ENCODE data around the gene EFNA1. TPM values are rescaled to one million over a fixed set of nuclear protein-coding genes. Genes with fewer than 3 reads are reported as not detected.

The EFNA1 gene
- total RNA-seq, 1 experiment from 2014 or later: 1.0 TPM

DNA sequence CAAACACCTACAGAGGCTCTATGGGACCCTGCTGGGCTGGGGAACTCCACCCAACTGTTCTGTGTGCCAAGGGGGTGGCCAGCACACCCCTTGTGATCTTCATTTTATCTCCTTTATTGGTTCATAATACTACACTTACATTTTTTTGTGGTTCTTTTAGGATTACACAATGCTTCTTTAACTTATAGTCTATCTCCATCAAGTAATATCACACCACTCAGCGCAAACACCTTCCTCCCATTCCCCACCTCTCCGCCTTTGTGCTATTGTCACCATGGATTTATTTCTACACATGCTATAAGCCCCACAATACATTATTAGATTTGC lies 33.1 kb upstream of the EFNA1 start:
- Histone ChIP-seq H3K9me3 (ENCODE audit: low read depth, low read length, poor library complexity, severe bottlenecking) (no peaks in the 10 kb centered on the region), H3K4me1 (ENCODE audit: insufficient read depth, low read length, poor library complexity, severe bottlenecking) (peaks cover 7% of the 10 kb centered on the region), H3K27ac (ENCODE audit: low read depth, low read length, poor library complexity, severe bottlenecking) (no peak overlapping the region), H3K4me3 (ENCODE audit: low read depth, low read length, poor library complexity, severe bottlenecking) (no peak overlapping the region), H3K36me3 (ENCODE audit: insufficient read depth, low read length, poor library complexity, severe bottlenecking) (no peaks in the 10 kb centered on the region), H3K27me3 (replicated peaks; ENCODE audit: insufficient read depth, low read depth, low read length, poor library complexity) (no peaks in the 10 kb centered on the region)
- TF ChIP-seq, protein P1, sequence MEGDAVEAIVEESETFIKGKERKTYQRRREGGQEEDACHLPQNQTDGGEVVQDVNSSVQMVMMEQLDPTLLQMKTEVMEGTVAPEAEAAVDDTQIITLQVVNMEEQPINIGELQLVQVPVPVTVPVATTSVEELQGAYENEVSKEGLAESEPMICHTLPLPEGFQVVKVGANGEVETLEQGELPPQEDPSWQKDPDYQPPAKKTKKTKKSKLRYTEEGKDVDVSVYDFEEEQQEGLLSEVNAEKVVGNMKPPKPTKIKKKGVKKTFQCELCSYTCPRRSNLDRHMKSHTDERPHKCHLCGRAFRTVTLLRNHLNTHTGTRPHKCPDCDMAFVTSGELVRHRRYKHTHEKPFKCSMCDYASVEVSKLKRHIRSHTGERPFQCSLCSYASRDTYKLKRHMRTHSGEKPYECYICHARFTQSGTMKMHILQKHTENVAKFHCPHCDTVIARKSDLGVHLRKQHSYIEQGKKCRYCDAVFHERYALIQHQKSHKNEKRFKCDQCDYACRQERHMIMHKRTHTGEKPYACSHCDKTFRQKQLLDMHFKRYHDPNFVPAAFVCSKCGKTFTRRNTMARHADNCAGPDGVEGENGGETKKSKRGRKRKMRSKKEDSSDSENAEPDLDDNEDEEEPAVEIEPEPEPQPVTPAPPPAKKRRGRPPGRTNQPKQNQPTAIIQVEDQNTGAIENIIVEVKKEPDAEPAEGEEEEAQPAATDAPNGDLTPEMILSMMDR (conservative IDR thresholded peaks at IDR 0.05; ENCODE audit: low read depth, low read length): no peak
- no peak for TF ChIP-seq EZH2 (IDR thresholded peaks at IDR 0.05; ENCODE audit: borderline replicate concordance, low read depth, low read length, poor library complexity, severe bottlenecking)
- BruUV-seq (replicated peaks): no TSS peak
- DNase-seq (ENCODE audit: low spot score): no peak
- intact Hi-C loops (cut with micrococcal nuclease; ENCODE audit: unreplicated experiment): loop anchor here (5.0 kb wide), 1 partner anchor 33 kb away; the partner anchor contains the start of gene EFNA1
- ChIA-PET POLR2A (ENCODE audit: low non-redundant PET) (no interaction called here), CTCF (interaction anchor here (1.0 to 2.4 kb wide), 2 partner anchors 73 to 78 kb away, joined by 3 to 11 read pairs; partner anchors contain the start of gene KRTCAP2)

DNA sequence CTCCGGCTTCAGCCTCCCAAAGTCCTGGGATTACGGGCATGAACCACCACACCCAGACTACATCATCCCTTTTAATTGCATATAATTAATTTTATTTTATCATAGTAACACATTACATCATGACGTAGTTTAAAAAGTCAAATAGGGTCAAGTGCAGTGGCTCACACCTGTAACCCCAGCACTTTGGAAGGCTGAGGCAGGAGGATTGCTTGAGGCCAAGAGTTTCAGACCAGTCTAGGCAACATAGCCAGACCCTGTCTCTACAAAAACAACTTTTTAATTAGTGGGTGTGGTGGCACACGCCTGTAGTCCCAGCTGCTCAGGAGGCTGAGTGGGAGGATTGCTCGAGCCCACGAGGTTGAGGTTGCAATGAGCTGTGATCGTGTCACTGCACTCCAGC lies 28.3 kb upstream of the EFNA1 start:
- Histone ChIP-seq H3K9me3 (ENCODE audit: low read depth, low read length, poor library complexity, severe bottlenecking) (no peaks in the 10 kb centered on the region), H3K36me3 (ENCODE audit: insufficient read depth, low read length, poor library complexity, severe bottlenecking) (no peaks in the 10 kb centered on the region), H3K4me1 (ENCODE audit: insufficient read depth, low read length, poor library complexity, severe bottlenecking) (peaks cover 3% of the 10 kb centered on the region), H3K27me3 (replicated peaks; ENCODE audit: insufficient read depth, low read depth, low read length, poor library complexity) (no peaks in the 10 kb centered on the region), H3K4me3 (ENCODE audit: low read depth, low read length, poor library complexity, severe bottlenecking) (no peak overlapping the region), H3K27ac (ENCODE audit: low read depth, low read length, poor library complexity, severe bottlenecking) (no peak overlapping the region)
- ChIA-PET POLR2A (ENCODE audit: low non-redundant PET) (no interaction called here), CTCF (no interaction called here)
- no peak for DNase-seq (ENCODE audit: low spot score)
- TF ChIP-seq, protein P1 (conservative IDR thresholded peaks at IDR 0.05; ENCODE audit: low read depth, low read length): no peak
- no peak for TF ChIP-seq EZH2 (IDR thresholded peaks at IDR 0.05; ENCODE audit: borderline replicate concordance, low read depth, low read length, poor library complexity, severe bottlenecking)
- BruUV-seq (replicated peaks): no TSS peak
- intact Hi-C loops (cut with micrococcal nuclease; ENCODE audit: unreplicated experiment): no loop called here

DNA sequence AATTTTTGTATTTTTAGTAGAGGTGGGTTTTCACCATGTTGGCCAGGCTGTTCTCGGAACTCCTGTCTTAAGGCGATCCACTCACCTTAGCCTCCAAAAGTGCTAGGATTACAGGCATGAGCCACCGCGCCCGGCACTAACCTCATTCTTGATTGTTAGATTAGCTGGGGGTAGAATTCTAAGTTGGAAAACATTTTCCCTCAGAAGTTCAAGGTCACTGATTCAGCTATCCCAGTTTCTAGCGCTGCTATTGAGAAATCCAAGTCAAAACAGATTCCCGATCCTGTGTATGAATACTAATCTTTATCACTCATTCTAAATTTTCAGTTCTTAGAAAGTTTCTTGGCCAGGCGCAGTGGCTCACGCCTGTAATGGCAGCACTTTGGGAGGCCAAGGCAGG lies 24.4 kb upstream of the EFNA1 start:
- no peaks in the 10 kb centered on the region for H3K9me3 ChIP-seq (ENCODE audit: low read depth, low read length, poor library complexity, severe bottlenecking)
- no peaks in the 10 kb centered on the region for H3K27me3 ChIP-seq (replicated peaks; ENCODE audit: insufficient read depth, low read depth, low read length, poor library complexity)
- H3K4me1 ChIP-seq (ENCODE audit: insufficient read depth, low read length, poor library complexity, severe bottlenecking): no peaks in the 10 kb centered on the region
- TF ChIP-seq EZH2 (IDR thresholded peaks at IDR 0.05; ENCODE audit: borderline replicate concordance, low read depth, low read length, poor library complexity, severe bottlenecking): no peak
- TF ChIP-seq, protein P1 (conservative IDR thresholded peaks at IDR 0.05; ENCODE audit: low read depth, low read length): no peak
- CTCF ChIA-PET: no interaction called here
- no peaks in the 10 kb centered on the region for H3K36me3 ChIP-seq (ENCODE audit: insufficient read depth, low read length, poor library complexity, severe bottlenecking)
- DNase-seq (ENCODE audit: low spot score): no peak
- BruUV-seq (replicated peaks): no TSS peak
- no peak overlapping the region for H3K4me3 ChIP-seq (ENCODE audit: low read depth, low read length, poor library complexity, severe bottlenecking)
- POLR2A ChIA-PET (ENCODE audit: low non-redundant PET): no interaction called here
- intact Hi-C loops (cut with micrococcal nuclease; ENCODE audit: unreplicated experiment): no loop called here
- H3K27ac ChIP-seq (ENCODE audit: low read depth, low read length, poor library complexity, severe bottlenecking): no peak overlapping the region
